SKM-1 (cell line): Measurements from ENCODE around the gene SYT15.
A peak's percentile ranks its signal among the peaks of the same experiment; 100 is the strongest.
"Not testable (repeated sequence)": the region's sequence is repeated elsewhere in the genome, so short reads cannot be mapped to it uniquely, and the experiment has no call there.

ENCODE experiments used
- DNase-seq: peaks from one replicate; lab custom pipeline; 2025; ENCODE audit not compliant: unreplicated experiment; lab: John Stamatoyannopoulos, UW

The SYT15 gene

GRCh38 chr10:46556515-46557318 lies 22.2 kb upstream of the SYT15 start, which contains the start of gene GPRIN2:
Gene GPRIN2 (minus strand): TSS chr10:46556658. CDS start chr10:46550736, 5,922 bp downstream.
- DNase-seq, result no peak

GRCh38 chr10:46557319-46558121 lies 21.4 kb upstream of the SYT15 start:
- no peak for DNase-seq

- DNase-seq, result no peak
Measured at GRCh38 chr10:46558122-46558391, 20.9 kb upstream of the SYT15 start.

- no peak for DNase-seq
Measured at GRCh38 chr10:46558392-46559185, 20.3 kb upstream of the SYT15 start.

GRCh38 chr10:46559231-46559671 lies 19.7 kb upstream of the SYT15 start:
- no peak for DNase-seq

- DNase-seq, result no peak
Measured at GRCh38 chr10:46560381-46560780, 18.5 kb upstream of the SYT15 start.

GRCh38 chr10:46560952-46561351 lies 18.0 kb upstream of the SYT15 start:
- DNase-seq, result no peak

- DNase-seq, result peak; percentile 24
Measured at GRCh38 chr10:46565591-46566332, 13.2 kb upstream of the SYT15 start.

- DNase-seq, result not testable (repeated sequence)
Measured at GRCh38 chr10:46567151-46567550, 11.8 kb upstream of the SYT15 start.

GRCh38 chr10:46570655-46571054 lies 8.3 kb upstream of the SYT15 start:
- not testable (repeated sequence) for DNase-seq

- not testable (repeated sequence) for DNase-seq
Measured at GRCh38 chr10:46572765-46573164, 6.2 kb upstream of the SYT15 start.

- not testable (repeated sequence) for DNase-seq
Measured at GRCh38 chr10:46573314-46573713, 5.6 kb upstream of the SYT15 start.

- not testable (repeated sequence) for DNase-seq
Measured at GRCh38 chr10:46573884-46574283, 5.0 kb upstream of the SYT15 start.

GRCh38 chr10:46577624-46578473 lies 1.1 kb upstream of the SYT15 start:
- not testable (repeated sequence) for DNase-seq

GRCh38 chr10:46579378-46579777 lies 450 bp downstream of the SYT15 start:
- DNase-seq, result not testable (repeated sequence)

- DNase-seq, result not testable (repeated sequence)
Measured at GRCh38 chr10:46581997-46582396, 3.1 kb downstream of the SYT15 start.

GRCh38 chr10:46582568-46582967 lies 3.6 kb downstream of the SYT15 start:
- not testable (repeated sequence) for DNase-seq

GRCh38 chr10:46584196-46584595 lies 5.3 kb downstream of the SYT15 start:
- not testable (repeated sequence) for DNase-seq

- DNase-seq, result not testable (repeated sequence)
Measured at GRCh38 chr10:46585246-46585645, 6.3 kb downstream of the SYT15 start.

- DNase-seq, result not testable (repeated sequence)
Measured at GRCh38 chr10:46587546-46587945, 8.6 kb downstream of the SYT15 start.
